DMS153 (cell line): ENCODE results near the gene TMEM198.

Source experiments
- DNase-seq: peaks from one replicate; lab custom pipeline; 2025; lab: John Stamatoyannopoulos, UW

TMEM198 gene

GRCh38 chr2:219545295-219545942 is 1.6 kb downstream of the TMEM198 start:
- no peak for DNase-seq

DNA sequence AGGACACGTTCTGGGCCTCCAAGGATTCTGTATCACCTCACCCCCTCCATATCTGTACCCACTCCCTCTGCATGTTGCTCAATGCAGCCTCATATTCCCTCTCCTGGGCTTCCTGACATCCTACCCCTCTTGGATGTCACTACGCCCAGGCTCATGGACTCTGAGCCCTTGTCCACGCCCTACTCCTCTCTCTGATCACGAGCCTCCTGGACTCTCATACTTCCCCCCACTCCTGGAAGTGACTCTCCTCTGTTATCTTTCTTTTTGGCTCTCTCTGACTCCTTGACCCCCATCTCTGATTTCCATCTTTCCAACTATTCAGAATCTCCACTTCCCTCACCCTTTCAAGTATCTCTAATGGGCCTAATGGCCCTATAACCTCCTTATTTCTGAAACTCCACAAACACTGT is 2.1 kb downstream of the TMEM198 start:
- DNase-seq: no peak

DNA sequence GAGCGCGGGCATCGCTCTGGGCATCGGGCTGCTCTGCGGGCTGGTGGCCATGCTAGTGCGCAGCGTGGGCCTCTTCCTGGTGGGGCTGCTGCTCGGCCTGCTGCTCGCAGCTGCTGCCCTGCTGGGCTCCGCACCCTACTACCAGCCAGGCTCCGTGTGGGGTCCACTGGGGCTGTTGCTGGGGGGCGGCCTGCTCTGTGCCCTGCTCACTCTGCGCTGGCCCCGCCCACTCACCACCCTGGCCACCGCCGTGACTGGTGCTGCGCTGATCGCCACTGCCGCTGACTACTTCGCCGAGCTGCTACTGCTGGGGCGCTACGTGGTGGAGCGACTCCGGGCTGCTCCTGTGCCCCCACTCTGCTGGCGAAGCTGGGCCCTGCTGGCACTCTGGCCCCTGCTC is 3.8 kb downstream of the TMEM198 start:
- DNase-seq: no peak

DNA sequence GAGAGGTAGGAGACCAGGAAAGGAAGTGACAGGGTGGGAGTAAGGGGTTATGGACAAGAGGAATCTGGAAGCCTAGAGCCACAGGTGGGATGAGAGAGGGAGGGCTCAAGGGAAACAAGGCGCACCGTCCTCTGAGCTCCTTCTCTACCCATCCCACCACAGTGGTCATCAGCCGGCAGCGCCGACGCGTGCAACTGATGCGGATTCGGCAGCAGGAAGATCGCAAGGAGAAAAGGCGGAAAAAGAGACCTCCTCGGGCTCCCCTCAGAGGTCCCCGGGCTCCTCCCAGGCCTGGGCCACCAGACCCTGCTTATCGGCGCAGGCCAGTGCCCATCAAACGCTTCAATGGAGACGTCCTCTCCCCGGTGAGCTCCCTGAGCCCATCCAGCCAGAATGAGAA is 5.2 kb downstream of the TMEM198 start:
- DNase-seq: no peak

GRCh38 chr2:219549619-219550018 is 5.8 kb downstream of the TMEM198 start:
- DNase-seq: no peak

- peak; percentile 43 for DNase-seq
These were observed 7.9 kb downstream of the TMEM198 start for GRCh38 chr2:219551441-219552381.

- DNase-seq: peak; percentile 74
These were observed 8.7 kb downstream of the TMEM198 start for GRCh38 chr2:219552382-219553167.

DNA sequence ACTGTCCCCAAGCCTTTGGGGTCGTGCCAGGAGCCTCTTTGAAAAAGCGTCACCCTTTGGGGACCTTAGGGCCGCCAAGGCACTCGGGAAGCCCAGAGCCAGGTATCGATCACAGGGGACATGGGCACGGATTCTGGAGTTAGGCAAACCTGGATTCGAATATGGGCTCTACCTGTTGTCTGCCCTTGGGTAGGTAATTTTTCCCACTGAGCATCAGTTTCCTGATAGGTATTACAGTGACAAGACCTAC is 9.3 kb downstream of the TMEM198 start:
- no peak for DNase-seq

DNA sequence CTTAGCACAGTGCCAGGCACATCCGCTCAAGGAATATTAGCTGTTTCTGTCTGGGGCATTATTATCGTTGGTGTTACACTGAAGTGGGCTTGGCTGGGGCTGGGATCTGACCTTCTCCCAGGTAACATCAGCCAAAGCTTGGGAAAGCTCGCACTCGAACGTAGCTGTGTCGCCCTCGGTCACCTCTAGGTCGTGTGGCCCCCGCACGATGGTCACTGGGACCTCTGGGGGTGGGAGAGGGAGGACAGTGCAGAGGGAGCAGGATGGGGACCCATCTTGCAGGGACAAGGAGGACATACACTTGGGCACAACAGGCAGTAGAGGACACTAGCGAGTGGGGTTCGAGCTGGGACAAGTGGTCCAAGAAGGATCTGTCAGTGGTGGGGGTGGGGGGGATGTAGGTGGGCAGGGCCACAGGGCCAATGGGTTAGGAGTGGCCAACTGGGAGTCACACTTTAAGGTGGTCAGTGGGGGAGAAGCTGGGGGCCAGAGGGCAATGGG is 9.7 kb downstream of the TMEM198 start:
- DNase-seq: no peak

DNA sequence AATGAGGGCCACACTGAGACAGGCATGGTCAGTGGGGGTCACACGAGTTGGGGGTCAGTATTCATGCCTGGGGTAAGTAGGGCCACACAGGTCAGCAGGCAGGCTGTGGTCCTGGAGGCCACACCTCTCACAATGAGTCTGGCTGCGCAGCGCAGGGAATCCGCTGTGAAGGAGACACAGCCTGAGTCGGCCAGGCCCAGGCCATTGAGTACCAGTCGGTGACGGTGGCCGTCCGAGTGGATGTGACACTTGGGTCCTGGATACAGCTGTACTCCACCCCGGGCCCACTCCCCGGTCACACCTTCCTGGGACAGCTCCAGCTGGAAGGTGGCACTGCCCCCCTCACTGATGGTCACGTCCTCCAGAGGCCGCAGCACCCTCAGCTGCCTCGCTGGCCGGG is 10.5 kb downstream of the TMEM198 start:
- no peak for DNase-seq

DNA sequence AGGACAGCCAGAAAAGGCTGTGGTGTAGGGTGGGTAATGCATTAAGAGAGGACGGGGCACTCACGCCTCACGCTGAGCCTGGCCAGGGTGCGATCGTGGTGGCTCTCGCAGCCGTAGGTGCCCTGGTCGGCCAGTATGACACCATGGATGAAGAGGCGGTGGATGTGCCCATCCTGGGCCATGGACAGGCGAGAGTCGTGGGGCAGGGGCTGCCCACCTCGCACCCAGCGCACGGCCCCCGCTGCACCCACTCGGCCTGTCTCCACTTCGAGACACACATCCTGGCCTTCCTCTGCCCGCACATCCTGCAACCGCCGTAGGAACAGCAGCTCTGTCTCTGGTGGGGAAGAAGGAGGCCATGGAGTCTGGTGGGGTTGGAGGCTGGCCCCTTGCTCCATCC is 12.1 kb downstream of the TMEM198 start:
- no peak for DNase-seq

- DNase-seq: no peak
These were observed 12.6 kb downstream of the TMEM198 start for GRCh38 chr2:219556413-219556812.

- no peak for DNase-seq
These were observed 13.5 kb downstream of the TMEM198 start for GRCh38 chr2:219557320-219557719.

GRCh38 chr2:219557791-219558785 is 14.3 kb downstream of the TMEM198 start:
- DNase-seq: no peak

- no peak for DNase-seq
These were observed 15.5 kb downstream of the TMEM198 start for GRCh38 chr2:219559156-219559915.

- no peak for DNase-seq
These were observed 16.4 kb downstream of the TMEM198 start for GRCh38 chr2:219560037-219560892.

DNA sequence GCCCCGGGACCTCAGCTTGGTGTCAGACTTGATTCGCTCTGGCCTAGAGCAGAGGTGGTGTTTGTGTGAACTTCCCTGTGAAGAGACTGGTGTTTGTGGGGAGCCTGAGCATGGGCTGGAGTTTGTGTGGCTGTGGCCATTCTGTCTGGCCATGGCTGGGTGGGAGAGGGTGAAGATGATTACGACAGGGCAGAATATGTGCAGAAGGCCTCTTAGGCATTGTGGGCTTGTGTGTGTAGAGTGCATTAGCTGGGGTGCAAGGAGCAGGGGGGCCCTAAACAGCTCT is 17.0 kb downstream of the TMEM198 start:
- DNase-seq: no peak

DNA sequence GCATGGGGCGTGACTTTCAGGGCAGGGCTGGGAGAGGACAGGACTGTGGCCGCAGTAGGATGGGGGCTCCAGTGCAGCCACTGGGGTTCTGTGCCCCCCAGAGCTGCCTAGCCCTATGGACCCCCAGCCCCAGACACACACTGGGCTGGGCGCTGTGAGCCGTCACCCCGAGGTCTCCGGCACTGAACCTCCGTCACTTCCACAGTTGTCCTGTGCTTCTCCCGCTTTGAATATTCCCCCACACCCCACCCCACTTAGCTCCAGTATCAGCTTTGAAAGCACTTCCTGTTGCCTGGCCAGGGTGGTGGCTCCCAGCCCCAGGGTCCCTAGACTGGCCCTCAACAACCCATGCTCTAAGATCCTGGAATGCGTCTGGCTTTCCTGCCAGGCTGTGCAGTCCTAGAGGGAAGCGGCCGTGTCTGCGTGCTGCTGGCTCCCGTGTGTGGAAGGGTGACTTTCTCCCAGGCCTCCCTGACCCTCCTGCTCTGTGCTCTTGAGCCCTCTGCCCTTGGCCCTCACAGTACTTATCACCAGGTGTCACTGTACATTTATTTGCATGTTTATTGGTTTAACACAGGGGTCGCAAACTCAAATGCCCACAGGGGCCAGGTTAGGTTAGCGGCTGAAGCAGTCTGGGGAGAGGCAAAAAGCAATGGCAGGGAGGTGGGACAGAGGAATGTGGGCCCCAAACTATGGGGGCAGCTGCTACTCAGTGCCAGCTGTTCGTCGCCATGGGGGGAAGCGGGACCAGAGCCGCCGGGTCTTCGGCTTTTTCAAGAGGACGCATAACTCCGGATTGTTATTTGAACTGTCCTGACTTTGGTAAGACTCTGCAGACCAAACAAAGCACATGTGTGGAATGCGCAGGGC is 17.6 kb downstream of the TMEM198 start:
- no peak for DNase-seq
